ENCODE results near the gene IL23R.

Gene IL23R

DNA sequence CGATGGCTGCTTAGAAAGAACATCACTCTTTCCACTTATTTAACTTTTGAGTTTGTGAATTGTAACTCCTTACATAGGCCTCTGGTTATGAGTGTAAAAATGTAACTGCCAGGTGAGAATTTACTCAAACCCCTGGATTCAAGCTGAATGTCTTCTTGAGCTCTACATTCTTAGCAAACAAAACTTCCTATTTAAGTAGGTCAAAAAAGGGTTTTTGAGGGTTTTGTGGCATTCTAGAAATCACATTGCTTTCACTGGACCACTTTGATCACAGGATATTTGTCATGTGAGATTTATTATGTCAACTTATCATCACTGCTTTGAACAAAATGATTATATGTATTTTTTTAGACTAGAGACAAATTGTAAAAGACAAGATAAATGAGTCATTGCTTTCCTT, 5.7 kb downstream of the IL23R start:
- TF ChIP-seq, protein P1, sequence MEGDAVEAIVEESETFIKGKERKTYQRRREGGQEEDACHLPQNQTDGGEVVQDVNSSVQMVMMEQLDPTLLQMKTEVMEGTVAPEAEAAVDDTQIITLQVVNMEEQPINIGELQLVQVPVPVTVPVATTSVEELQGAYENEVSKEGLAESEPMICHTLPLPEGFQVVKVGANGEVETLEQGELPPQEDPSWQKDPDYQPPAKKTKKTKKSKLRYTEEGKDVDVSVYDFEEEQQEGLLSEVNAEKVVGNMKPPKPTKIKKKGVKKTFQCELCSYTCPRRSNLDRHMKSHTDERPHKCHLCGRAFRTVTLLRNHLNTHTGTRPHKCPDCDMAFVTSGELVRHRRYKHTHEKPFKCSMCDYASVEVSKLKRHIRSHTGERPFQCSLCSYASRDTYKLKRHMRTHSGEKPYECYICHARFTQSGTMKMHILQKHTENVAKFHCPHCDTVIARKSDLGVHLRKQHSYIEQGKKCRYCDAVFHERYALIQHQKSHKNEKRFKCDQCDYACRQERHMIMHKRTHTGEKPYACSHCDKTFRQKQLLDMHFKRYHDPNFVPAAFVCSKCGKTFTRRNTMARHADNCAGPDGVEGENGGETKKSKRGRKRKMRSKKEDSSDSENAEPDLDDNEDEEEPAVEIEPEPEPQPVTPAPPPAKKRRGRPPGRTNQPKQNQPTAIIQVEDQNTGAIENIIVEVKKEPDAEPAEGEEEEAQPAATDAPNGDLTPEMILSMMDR (IDR thresholded peaks at IDR 0.05; ENCODE audit: borderline replicate concordance, control extremely low read depth, extremely low read depth, insufficient read depth, missing control alignments): no peak

DNA sequence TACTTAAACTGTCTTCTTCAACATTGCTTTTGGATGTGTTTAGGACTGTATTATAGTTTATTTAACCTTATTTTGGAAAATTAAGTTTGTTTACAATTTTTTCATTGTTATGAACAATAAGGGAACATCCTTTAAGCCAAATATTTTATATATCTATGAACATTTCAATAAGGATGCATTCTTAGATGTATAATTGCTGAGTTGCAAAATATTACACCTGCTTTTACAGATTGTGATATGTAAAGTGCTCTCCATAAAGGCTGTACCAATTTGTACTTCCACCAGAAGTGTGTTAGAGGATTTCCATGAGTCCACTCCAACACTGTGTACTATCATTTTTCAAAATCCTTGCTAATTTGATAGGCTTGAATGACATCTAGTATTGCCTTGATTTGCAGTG, 7.7 kb downstream of the IL23R start:
- TF ChIP-seq, protein P1 (IDR thresholded peaks at IDR 0.05; ENCODE audit: borderline replicate concordance, control extremely low read depth, extremely low read depth, insufficient read depth, missing control alignments): no peak

More for the DNA sequence above, 5.7 kb downstream of the IL23R start:
- DNase-seq (ENCODE audit: low spot score): no peak
- in situ Hi-C loops (cut with MboI; ENCODE audit: low sequenced_read_pairs, unreplicated experiment): no loop called here

DNA sequence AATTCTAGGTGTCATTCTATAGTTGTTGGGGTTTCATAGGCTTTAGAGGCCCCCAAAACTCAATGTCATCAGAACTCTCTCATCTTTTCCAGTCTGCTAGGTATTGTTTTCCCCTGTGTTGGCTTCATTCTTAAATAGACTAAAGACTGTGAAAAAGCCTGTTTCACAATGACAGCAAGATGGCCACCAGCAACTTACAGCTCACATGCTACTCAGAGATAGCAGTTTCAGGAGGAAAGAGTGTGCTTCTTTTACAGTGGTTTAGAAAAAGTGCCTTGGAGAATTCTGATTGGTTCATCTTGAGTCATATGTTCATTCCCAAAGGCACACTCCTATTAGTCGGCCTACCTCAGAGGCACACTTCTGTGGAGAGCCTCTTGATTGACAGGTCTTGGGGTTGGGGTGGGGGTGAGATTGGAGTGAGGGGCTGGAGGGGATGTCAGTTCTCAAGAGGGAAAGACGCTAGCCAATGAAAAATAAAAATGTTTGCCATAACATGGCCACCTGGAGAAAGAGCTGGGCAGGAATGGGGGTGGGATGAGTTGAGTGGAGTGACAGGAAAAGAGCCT, 8.5 kb downstream of the IL23R start:
- DNase-seq (ENCODE audit: low spot score): no peak
- TF ChIP-seq, protein P1 (IDR thresholded peaks at IDR 0.05; ENCODE audit: borderline replicate concordance, control extremely low read depth, extremely low read depth, insufficient read depth, missing control alignments): no peak
- in situ Hi-C loops (cut with MboI; ENCODE audit: low sequenced_read_pairs, unreplicated experiment): no loop called here

More for the DNA sequence above, 7.7 kb downstream of the IL23R start:
- no peak for DNase-seq (ENCODE audit: low spot score)
- in situ Hi-C loops (cut with MboI; ENCODE audit: low sequenced_read_pairs, unreplicated experiment): no loop called here

DNA sequence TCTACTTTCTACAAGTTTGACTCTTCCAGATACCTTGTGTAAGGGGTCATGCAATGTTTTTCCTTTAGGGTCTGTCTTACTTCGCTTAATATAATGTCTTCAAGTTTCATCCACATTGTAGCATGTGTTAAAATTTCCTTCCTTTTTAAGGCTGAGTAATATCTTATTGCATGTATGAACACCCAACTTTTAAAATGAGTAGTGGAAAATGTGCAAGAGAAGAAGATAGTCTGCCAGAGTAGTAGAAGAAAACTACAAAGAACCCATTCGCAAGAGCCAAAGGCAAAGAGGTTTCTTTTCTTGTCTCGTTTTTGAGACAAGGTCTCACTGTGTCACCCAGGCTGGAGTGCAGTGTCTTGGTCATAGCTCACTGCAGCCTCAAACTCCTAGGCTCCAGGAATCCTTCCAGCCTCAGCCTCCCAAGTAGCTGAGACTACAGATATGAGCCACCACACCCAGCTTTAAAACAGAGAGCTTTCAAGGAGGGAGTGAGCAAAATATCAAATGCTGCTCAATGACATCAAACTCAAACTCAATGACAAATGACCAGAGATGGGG, 9.4 kb downstream of the IL23R start:
- no peak for DNase-seq (ENCODE audit: low spot score)
- TF ChIP-seq, protein P1 (IDR thresholded peaks at IDR 0.05; ENCODE audit: borderline replicate concordance, control extremely low read depth, extremely low read depth, insufficient read depth, missing control alignments): no peak
- in situ Hi-C loops (cut with MboI; ENCODE audit: low sequenced_read_pairs, unreplicated experiment): no loop called here

DNA sequence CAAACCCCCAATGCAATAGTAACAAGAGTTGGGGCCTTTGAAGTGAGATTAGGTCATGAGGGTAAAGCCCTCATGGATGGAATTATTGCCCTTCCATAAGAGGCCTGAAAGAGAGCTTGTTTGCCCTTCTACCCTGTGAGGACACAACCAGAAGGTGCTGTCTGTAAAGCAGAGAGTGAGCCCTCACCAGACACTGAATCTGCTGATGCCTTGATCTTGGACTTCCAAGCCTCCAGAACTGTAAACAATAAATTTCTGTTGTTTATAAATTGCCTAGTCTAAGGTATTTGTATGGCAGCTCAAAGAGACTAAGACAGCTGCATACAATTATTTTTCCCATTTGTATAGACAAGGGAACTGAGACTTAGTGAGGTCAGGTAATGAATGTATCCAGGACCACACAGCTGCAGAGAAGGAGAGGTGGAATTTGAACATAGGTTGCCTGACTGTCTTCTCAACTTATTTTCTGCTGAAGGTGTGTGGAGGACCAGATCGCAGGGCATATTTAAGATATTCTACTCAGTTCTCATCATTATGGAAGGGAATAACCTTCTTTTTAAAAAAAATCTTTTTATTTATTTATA, 18.7 kb downstream of the IL23R start:
- no peak for DNase-seq (ENCODE audit: low spot score)
- TF ChIP-seq, protein P1 (IDR thresholded peaks at IDR 0.05; ENCODE audit: borderline replicate concordance, control extremely low read depth, extremely low read depth, insufficient read depth, missing control alignments): no peak
- in situ Hi-C loops (cut with MboI; ENCODE audit: low sequenced_read_pairs, unreplicated experiment): no loop called here

DNA sequence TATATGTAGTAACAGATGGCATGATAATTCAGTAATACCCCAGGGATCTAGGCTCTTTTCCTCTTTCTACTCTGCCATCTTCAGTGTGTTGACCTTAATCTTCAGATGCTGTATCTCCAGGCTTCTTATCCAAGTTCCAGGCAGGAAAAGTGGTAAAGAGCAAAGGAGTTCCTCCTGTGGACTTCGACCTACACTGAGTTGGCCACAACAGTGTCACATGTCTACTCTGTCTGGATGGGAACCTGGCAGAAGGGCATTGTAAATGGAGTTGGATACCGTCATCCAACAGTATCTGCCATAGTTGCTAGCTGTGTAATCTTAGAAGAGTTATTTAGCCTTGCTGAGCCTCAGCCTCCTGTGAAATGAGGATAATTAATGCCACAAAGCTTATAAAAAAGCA, 21.9 kb downstream of the IL23R start:
- no peak for DNase-seq (ENCODE audit: low spot score)
- in situ Hi-C loops (cut with MboI; ENCODE audit: low sequenced_read_pairs, unreplicated experiment): no loop called here
- TF ChIP-seq, protein P1 (IDR thresholded peaks at IDR 0.05; ENCODE audit: borderline replicate concordance, control extremely low read depth, extremely low read depth, insufficient read depth, missing control alignments): no peak

Data from GM13976 (cell line).